GM13977 (cell line): ENCODE data around the gene KIF5C.

Experiments used
- DNase-seq: peaks from one replicate; pipeline ENCODE4 v3.0.0; 2012; ENCODE audit warnings: low spot score
- in situ Hi-C: fragments of 300-500 bp; cut with MboI; formaldehyde crosslinking; loops from one replicate; pipeline ENCODE4 v1.12.0; 2022; ENCODE audit warnings: low sequenced_read_pairs, low pct_unique_long_range_greater_than_20kb, mixed read lengths, inconsistent platforms; ENCODE audit not compliant: unreplicated experiment
- TF ChIP-seq, protein P1 (sequence below): IDR thresholded peaks from 2 replicates; pipeline ENCODE4 v1.5.1; 2012; ENCODE audit warnings: mild to moderate bottlenecking, control low read depth; ENCODE audit not compliant: insufficient read depth; ENCODE audit errors: extremely low read depth, missing control alignments

KIF5C gene

DNA sequence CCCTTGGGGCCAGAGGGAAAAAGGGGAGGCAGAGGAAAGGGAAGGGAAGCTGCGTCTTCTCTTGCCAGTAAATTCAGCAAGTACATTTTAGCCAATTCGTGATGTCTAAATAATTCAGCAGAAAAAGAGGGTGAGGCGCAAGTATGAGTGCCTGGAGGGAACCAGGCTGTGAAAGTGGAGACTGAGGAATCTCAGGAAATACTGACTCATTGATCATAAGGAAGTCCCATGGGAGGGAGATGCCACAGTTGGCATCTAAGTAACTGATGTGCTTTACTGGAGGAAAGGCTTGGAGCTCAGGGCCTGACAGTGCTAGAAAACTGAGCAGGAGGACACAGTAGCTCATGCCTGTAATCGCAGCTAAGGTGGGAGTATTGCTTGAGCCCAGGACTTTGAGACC, 31.1 kb downstream of the KIF5C start:
- no peak for DNase-seq
- TF ChIP-seq, protein P1, sequence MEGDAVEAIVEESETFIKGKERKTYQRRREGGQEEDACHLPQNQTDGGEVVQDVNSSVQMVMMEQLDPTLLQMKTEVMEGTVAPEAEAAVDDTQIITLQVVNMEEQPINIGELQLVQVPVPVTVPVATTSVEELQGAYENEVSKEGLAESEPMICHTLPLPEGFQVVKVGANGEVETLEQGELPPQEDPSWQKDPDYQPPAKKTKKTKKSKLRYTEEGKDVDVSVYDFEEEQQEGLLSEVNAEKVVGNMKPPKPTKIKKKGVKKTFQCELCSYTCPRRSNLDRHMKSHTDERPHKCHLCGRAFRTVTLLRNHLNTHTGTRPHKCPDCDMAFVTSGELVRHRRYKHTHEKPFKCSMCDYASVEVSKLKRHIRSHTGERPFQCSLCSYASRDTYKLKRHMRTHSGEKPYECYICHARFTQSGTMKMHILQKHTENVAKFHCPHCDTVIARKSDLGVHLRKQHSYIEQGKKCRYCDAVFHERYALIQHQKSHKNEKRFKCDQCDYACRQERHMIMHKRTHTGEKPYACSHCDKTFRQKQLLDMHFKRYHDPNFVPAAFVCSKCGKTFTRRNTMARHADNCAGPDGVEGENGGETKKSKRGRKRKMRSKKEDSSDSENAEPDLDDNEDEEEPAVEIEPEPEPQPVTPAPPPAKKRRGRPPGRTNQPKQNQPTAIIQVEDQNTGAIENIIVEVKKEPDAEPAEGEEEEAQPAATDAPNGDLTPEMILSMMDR, result no peak
- in situ Hi-C loops, result no loop called here

DNA sequence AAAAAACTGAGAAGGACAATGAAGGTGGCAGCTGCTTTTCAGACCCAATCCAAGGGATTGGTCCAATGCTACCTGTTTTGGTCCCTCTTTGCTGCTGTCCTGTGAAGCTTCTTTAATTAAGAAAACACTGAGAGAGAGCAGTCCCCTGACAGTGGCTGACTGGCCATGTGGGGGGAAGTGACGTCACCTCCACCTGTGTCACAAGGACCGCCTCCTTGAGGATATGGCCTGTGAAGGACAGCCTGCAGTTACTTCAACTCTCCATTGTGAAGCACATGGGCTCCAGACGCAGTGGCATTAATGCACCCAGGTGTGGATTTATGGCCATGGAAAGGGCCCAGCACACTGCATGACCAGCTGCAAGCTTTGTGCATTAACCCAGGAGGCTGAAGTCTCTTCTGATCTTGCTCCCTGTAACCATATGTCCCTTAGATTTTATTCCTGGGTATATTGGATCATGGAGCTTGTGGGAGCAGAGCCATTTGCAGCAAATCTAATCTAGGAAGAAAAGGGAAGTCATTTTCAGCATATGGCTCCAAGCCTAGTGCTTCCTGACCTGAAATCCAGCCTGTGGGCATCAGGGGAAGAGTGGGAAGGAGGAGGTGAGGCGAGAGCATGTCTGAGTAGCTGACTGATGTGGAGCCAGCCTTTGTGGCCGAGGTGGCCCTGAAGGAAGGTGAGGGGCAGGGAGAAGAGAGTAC, 32.2 kb downstream of the KIF5C start:
- no peak for DNase-seq
- TF ChIP-seq, protein P1, result no peak
- in situ Hi-C loops, result no loop called here

DNA sequence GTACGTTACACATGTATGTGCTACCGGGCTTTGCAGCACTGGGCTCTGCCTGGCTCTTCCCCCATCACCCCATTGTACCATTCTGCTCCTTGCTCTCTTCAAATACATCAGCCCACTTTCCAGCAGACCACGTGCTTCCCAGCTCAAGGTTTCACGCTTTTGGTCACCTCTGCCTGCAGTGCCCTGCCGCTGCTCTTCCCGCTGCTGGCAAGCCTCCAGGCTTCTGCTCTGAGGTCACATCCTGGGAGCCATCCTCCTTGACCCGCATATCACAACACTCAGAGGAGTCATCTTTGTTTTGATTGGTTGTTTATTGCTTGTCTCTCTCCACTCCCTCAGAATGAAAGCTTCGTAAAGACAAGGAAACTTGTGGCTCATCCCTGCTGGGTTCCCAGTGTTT, 34.1 kb downstream of the KIF5C start:
- in situ Hi-C loops, result no loop called here
- TF ChIP-seq, protein P1, result no peak
- DNase-seq, result no peak

DNA sequence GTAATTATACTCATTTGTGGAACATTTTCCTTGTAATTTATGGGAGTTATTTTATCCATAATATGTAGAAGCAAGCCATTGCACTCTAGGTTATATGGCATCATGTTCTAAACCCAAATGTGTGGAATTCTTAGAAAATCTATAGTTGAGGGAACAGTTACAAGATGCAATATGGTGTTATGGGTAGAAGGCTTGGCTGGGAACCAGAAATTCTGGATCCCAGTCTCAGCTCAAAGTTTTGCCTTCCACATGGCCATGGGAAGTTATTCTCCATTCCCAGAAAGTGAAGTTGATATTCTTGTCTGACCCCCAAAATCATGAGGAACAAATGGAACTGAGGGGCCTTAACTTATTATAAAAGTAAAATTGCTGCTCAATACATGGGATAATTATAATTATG, 38.0 kb downstream of the KIF5C start:
- TF ChIP-seq, protein P1, result no peak
- in situ Hi-C loops, result no loop called here

DNA sequence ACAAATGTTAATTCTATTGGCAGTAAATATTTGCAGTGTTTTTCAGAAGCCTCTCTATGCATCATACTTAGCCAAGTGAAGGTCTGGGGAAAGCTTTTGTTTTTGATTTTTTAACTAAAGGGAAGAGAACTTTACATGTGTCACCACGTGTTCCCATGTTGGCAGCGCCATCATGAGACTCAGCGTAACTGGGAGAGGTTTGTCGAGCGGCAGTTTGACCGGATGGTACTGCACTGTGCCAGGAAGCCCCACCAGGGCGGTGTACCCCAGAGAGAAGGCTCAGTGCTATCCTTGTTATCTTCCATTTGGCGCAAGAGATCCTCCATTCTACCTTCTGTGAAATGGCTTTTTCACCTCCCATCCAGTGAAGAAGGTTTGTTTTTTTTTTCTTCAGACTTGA, 38.5 kb downstream of the KIF5C start:
- TF ChIP-seq, protein P1, result no peak
- in situ Hi-C loops, result no loop called here
- no peak for DNase-seq

More for the DNA sequence above, 38.0 kb downstream of the KIF5C start:
- no peak for DNase-seq

DNA sequence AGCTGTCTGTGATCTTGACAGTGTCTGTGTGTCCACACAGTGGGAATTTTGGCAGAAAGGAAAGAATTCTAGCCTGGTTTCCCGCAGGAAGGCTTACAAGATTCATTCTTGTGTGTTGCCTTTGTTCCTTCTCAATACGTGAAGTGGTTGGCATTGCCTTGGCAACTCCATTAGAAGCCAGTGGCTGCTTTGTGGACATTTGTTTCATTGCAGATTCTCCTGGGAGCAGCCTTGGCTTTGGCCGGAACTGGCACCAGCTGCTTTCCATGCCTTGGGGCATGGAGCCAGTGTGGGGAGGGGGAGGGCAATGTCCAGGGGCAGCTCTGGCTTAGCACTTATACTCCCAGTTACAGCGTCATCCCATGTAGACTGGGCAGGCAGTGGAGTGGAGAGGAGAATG, 39.4 kb downstream of the KIF5C start:
- DNase-seq, result no peak
- in situ Hi-C loops, result no loop called here
- TF ChIP-seq, protein P1, result no peak
